ENCODE data around the gene VMAC. TPM values are rescaled to one million over a fixed set of nuclear protein-coding genes. Genes with fewer than 3 reads are reported as not detected.

VMAC gene
- total RNA-seq, 2 donors from 2014 or later = 5.9 TPM

GRCh38 chr19:5910638-5910907 is 5.9 kb downstream of the VMAC start:
- H3K27ac Mint-ChIP-seq = no peak overlapping the region

GRCh38 chr19:5911366-5911765 is 6.7 kb downstream of the VMAC start:
- H3K4me1 Mint-ChIP-seq = no peaks in the 10 kb centered on the region
- whole genome bisulfite sequencing, 2 experiments (ENCODE audit: insufficient coverage in 1 of 2, insufficient read length in 1 of 2) = 92% methylated on average over 1 of the region's 1 CpG; no CpG with 5 or more reads in 1 of the 2 experiments
- no peak overlapping the region for H3K4me3 ChIP-seq (ENCODE audit: low read length)
- no peaks in the 10 kb centered on the region for H3K9me3 ChIP-seq (ENCODE audit: control insufficient read depth, low read length)
- no peaks in the 10 kb centered on the region for H3K27me3 Mint-ChIP-seq (ENCODE audit: insufficient read depth)
- H3K9me3 Mint-ChIP-seq = no peaks in the 10 kb centered on the region
- no peak overlapping the region for H3K4me3 Mint-ChIP-seq
- no peak overlapping the region for H3K9ac ChIP-seq (ENCODE audit: extremely low read depth, low read length, poor library complexity, severe bottlenecking)
- H3K4me1 ChIP-seq (ENCODE audit: control insufficient read depth, insufficient read depth, low read length) = no peaks in the 10 kb centered on the region
- H3K27ac Mint-ChIP-seq = no peak overlapping the region
- no peak for TF ChIP-seq CTCF (conservative IDR thresholded peaks at IDR 0.05)
- H3K36me3 Mint-ChIP-seq (ENCODE audit: low read depth) = peaks cover 2% of the 10 kb centered on the region
- H3K27me3 ChIP-seq (ENCODE audit: control insufficient read depth, insufficient read depth, low read length, poor library complexity, severe bottlenecking) = no peaks in the 10 kb centered on the region
- no peak overlapping the region for H3K27ac ChIP-seq (ENCODE audit: low read depth, low read length)
- H3K36me3 ChIP-seq (ENCODE audit: control insufficient read depth, insufficient read depth, low read length) = peaks cover 5% of the 10 kb centered on the region
- DNase-seq = no peak

More at GRCh38 chr19:5910638-5910907, 5.9 kb downstream of the VMAC start:
- H3K4me1 ChIP-seq (ENCODE audit: control insufficient read depth, insufficient read depth, low read length) = no peaks in the 10 kb centered on the region
- no peaks in the 10 kb centered on the region for H3K9me3 Mint-ChIP-seq
- no peaks in the 10 kb centered on the region for H3K27me3 ChIP-seq (ENCODE audit: control insufficient read depth, insufficient read depth, low read length, poor library complexity, severe bottlenecking)
- no peaks in the 10 kb centered on the region for H3K4me1 Mint-ChIP-seq
- H3K27me3 Mint-ChIP-seq (ENCODE audit: insufficient read depth) = no peaks in the 10 kb centered on the region
- no peak overlapping the region for H3K4me3 Mint-ChIP-seq
- H3K27ac ChIP-seq (ENCODE audit: low read depth, low read length) = peak overlapping the region; percentile 81
- peaks cover 2% of the 10 kb centered on the region for H3K36me3 Mint-ChIP-seq (ENCODE audit: low read depth)
- no peak for TF ChIP-seq CTCF (conservative IDR thresholded peaks at IDR 0.05)
- H3K9ac ChIP-seq (ENCODE audit: extremely low read depth, low read length, poor library complexity, severe bottlenecking) = no peak overlapping the region
- peaks cover 5% of the 10 kb centered on the region for H3K36me3 ChIP-seq (ENCODE audit: control insufficient read depth, insufficient read depth, low read length)
- no peak for DNase-seq
- 100% methylated on average over 1 of the region's 1 CpG; no CpG with 5 or more reads in 1 of the 2 experiments for WGBS, 2 experiments (ENCODE audit: insufficient coverage in 1 of 2, insufficient read length in 1 of 2)
- H3K9me3 ChIP-seq (ENCODE audit: control insufficient read depth, low read length) = no peaks in the 10 kb centered on the region
- no peak overlapping the region for H3K4me3 ChIP-seq (ENCODE audit: low read length)

GRCh38 chr19:5913739-5914357 is 9.2 kb downstream of the VMAC start, which contains the start of gene CAPS:
Gene CAPS, plus strand, starts transcription at chr19:5914254. Its CDS starts 153 bp downstream, at chr19:5914407.
- 91 to 96% methylated on average over 6 to 10 of the region's 10 CpGs for WGBS, 2 experiments (ENCODE audit: insufficient coverage in 1 of 2, insufficient read length in 1 of 2)
- Mint-ChIP-seq H3K36me3 (ENCODE audit: low read depth) (peaks cover 13% of the 10 kb centered on the region), H3K27ac (peak within 1 kb of the TSS; percentile 52), H3K4me1 (no peaks in the 10 kb centered on the region), H3K27me3 (ENCODE audit: insufficient read depth) (no peaks in the 10 kb centered on the region), H3K9me3 (no peaks in the 10 kb centered on the region), H3K4me3 (no peak within 1 kb of the TSS)
- DNase-seq = no peak
- Histone ChIP-seq H3K9me3 (ENCODE audit: control insufficient read depth, low read length) (no peaks in the 10 kb centered on the region), H3K4me1 (ENCODE audit: control insufficient read depth, insufficient read depth, low read length) (no peaks in the 10 kb centered on the region), H3K4me3 (ENCODE audit: low read length) (no peak within 1 kb of the TSS), H3K9ac (ENCODE audit: extremely low read depth, low read length, poor library complexity, severe bottlenecking) (no peak within 1 kb of the TSS), H3K27me3 (ENCODE audit: control insufficient read depth, insufficient read depth, low read length, poor library complexity, severe bottlenecking) (no peaks in the 10 kb centered on the region), H3K27ac (ENCODE audit: low read depth, low read length) (no peak within 1 kb of the TSS), H3K36me3 (ENCODE audit: control insufficient read depth, insufficient read depth, low read length) (peaks cover 13% of the 10 kb centered on the region)
- no peak for TF ChIP-seq CTCF (conservative IDR thresholded peaks at IDR 0.05)
